Raji (cell line): ENCODE results near the gene LMF1.

Experiments
- POLR2A ChIP-seq: IDR thresholded peaks from 2 replicates; pipeline ENCODE4 v1.6.1; 2011; ENCODE audit warnings: low read depth, low read length, control low read depth; ENCODE audit not compliant: insufficient read depth

Gene LMF1

GRCh38 chr16:911604-912321 is 59.0 kb downstream of the LMF1 start:
- no peak for TF ChIP-seq POLR2A

GRCh38 chr16:911101-911500 is 59.7 kb downstream of the LMF1 start:
- no peak for TF ChIP-seq POLR2A

- no peak for TF ChIP-seq POLR2A
These were observed 60.6 kb downstream of the LMF1 start for GRCh38 chr16:910181-910580.

- no peak for TF ChIP-seq POLR2A
These were observed 61.3 kb downstream of the LMF1 start for GRCh38 chr16:909281-910000.

- TF ChIP-seq POLR2A: no peak
These were observed 62.1 kb downstream of the LMF1 start for GRCh38 chr16:908526-909155.

GRCh38 chr16:907842-908241 is 62.9 kb downstream of the LMF1 start:
- TF ChIP-seq POLR2A: no peak

- no peak for TF ChIP-seq POLR2A
These were observed 63.4 kb downstream of the LMF1 start for GRCh38 chr16:907361-907760.

- TF ChIP-seq POLR2A: no peak
These were observed 64.5 kb downstream of the LMF1 start for GRCh38 chr16:906296-906695.

GRCh38 chr16:901715-902601 is 68.8 kb downstream of the LMF1 start:
- no peak for TF ChIP-seq POLR2A

- TF ChIP-seq POLR2A: no peak
These were observed 69.6 kb downstream of the LMF1 start for GRCh38 chr16:901149-901548.

GRCh38 chr16:900211-900610 is 70.6 kb downstream of the LMF1 start:
- no peak for TF ChIP-seq POLR2A

GRCh38 chr16:899683-900060 is 71.1 kb downstream of the LMF1 start:
- no peak for TF ChIP-seq POLR2A

GRCh38 chr16:898761-899682 is 71.8 kb downstream of the LMF1 start:
- no peak for TF ChIP-seq POLR2A

- no peak for TF ChIP-seq POLR2A
These were observed 72.6 kb downstream of the LMF1 start for GRCh38 chr16:898216-898615.
